Fibroblast of skin of left quadriceps (primary cell): ENCODE results near the gene COPG2.

ENCODE experiments used
- DNase-seq, 2 experiments: peaks; one replicate each; pipeline ENCODE4 v3.0.0-alpha.2; 2013; ENCODE audit warnings: low read depth in 2 of 2

COPG2 gene

GRCh38 chr7:130500463-130500862 lies 168.1 kb downstream of the COPG2 start:
- DNase-seq = no peak

- no peak for DNase-seq
These were observed 174.1 kb downstream of the COPG2 start for GRCh38 chr7:130494431-130494858.

- DNase-seq = no peak
These were observed 175.2 kb downstream of the COPG2 start for GRCh38 chr7:130493275-130493873.

- DNase-seq = no peak
These were observed 175.8 kb downstream of the COPG2 start for GRCh38 chr7:130492523-130493274.

- DNase-seq = peak in 1 of 2 experiments; percentile 22
These were observed 176.6 kb downstream of the COPG2 start, which contains the start of gene MEST for GRCh38 chr7:130491841-130492522. Gene MEST (plus strand): TSS chr7:130492085. CDS start chr7:130492314, 229 bp downstream.

GRCh38 chr7:130490888-130491804 lies 177.4 kb downstream of the COPG2 start:
- DNase-seq = no peak

GRCh38 chr7:130490311-130490791 lies 178.2 kb downstream of the COPG2 start:
- no peak for DNase-seq

- peak; percentile 71 to 72 for DNase-seq
These were observed 179.2 kb downstream of the COPG2 start for GRCh38 chr7:130489140-130489983.

GRCh38 chr7:130488392-130489139 lies 180.0 kb downstream of the COPG2 start:
- no peak for DNase-seq

- DNase-seq = no peak
These were observed 181.6 kb downstream of the COPG2 start for GRCh38 chr7:130486954-130487436.

- DNase-seq = no peak
These were observed 182.2 kb downstream of the COPG2 start for GRCh38 chr7:130486114-130486953.

GRCh38 chr7:130485734-130486113 lies 182.8 kb downstream of the COPG2 start:
- DNase-seq = no peak

- no peak for DNase-seq
These were observed 185.5 kb downstream of the COPG2 start for GRCh38 chr7:130483031-130483430.

- DNase-seq = no peak
These were observed 186.7 kb downstream of the COPG2 start for GRCh38 chr7:130481898-130482297.

- no peak for DNase-seq
These were observed 188.7 kb downstream of the COPG2 start for GRCh38 chr7:130479716-130480400.

- no peak for DNase-seq
These were observed 189.6 kb downstream of the COPG2 start for GRCh38 chr7:130478991-130479390.

GRCh38 chr7:130476297-130477150 lies 192.0 kb downstream of the COPG2 start:
- no peak for DNase-seq
